HG03097 (cell line): ENCODE results near the gene MYRIP.

Experiments
- ATAC-seq: cut with Tn5 transposase; IDR thresholded peaks from one replicate; pipeline ENCODE4 v1.9.1; 2021; ENCODE audit not compliant: unreplicated experiment, low FRiP score

The MYRIP gene

DNA sequence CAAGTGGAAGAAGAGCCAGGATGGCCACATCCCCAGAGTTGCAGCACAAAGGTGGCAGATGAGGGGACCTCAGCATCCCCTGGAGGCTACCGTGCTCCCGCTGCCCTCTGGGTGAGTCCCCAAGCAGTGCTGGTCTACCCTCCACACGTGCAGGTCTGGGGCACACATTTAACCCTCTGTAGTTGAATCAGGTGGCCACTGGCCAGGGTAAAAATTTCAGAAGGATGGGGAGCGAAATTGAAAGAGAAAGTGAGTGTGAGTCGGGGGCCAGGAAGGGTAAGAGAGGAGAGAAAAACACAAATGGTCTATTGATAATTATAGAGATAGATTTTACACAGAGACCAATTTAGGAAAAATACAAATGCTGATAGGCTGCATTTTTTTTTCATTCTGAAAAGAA is 360.6 kb downstream of the MYRIP start:
- ATAC-seq = peak; percentile 61

DNA sequence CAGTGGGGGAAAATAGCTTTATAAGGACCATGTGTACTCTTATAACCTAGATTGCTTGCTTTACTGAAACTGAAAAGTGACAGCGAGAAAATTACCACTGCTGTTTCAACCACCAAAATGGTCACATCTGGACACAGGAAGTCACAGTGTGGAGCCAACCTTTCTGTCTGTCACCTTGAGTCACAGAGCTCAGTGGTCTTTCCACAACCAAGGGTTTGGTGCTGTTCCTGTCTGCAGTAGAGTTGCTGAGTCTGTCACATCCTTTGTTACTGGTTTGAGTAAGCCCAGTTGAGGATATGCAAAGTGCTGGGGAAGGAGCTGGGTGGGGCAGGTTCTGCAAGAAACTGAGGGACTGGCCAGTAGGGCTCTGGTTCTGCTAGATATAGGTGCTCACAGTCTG is 361.0 kb downstream of the MYRIP start:
- ATAC-seq = peak; percentile 95

DNA sequence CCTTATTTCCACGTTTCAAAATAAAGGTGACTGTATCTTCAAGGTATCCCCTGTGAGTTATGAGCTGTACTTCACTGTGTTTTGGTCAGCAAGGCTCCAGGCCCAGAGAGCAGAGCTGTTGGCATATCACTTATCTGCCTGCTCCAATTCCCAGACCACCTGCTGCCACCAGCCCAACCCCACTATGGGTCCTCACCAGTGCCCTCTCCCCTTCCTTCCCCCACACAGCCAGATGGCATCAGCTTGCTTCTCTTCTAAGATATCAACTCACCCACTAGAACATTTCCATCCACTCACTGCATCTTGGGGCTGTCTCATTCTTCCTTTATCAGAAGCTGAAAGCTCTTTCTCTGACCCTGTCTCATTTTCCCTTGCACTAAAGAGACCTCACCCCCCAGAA is 363.2 kb downstream of the MYRIP start:
- no peak for ATAC-seq

DNA sequence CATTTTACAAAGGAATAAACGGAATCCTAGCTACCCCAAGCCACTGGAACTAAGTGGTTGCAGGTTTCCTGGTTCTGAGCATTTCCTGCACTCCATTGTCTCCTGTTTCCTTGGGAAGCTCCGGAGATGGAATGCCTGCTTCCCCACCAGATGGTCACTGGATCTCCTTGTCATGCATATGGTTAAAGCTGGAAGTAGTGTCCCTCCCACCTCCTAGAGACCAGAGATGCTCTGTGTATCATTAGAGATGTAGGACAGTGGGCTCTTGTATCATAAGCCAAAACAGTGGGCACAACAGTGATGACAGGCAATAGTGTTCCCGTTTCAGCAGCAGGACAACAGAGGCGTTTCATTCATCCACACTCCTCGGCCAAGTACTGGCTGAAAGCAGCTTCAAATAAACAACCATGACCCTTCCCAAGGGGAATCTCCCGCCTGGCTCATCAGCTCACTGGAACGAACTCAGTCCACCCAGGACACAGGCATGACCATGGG is 363.9 kb downstream of the MYRIP start:
- ATAC-seq = no peak

DNA sequence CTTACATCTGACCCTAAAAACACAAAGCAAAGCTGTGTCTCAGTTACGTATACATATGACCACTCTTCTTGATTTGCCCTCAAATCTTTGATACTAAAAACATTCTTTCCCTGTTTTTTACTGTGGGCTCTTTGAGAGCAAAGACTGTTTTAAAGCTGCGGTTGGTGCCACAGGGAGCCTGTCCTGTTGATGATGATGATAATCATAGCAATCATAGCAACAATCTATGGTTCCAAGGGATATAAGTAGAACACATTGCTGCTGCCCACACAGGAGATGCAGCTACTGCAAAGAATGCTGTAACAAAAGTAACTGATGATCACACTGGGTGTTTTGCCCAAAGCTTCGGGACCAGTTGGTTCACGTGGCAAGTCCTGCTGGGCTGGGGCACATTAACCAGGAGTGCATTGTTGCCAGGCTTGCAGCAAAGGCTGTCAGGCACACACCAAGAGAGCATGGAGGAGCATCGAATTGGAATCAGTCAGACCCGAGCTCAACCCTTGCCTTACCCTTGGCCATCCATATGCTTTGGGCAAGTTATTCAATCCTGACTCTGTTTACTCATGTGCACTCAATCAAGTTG is 368.7 kb downstream of the MYRIP start:
- no peak for ATAC-seq

DNA sequence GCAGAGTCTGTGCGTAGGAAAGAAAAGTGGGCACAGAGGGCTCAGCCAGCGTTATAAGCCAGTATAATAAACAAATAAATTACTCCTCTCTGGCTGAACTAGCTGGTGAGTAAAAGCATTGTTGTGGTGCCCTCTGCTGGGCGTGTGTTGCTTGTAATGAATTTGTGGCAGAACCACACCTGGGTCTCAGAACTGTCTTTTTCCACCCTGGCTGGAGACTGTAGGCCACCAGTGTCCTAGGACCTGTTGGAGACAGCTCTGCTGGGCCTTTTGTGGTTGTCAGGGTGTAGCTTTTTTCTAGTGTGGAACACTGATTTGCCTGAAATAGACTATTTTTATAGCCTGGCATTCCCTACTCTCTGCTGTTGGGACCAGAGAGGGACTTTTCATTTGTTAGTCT is 369.6 kb downstream of the MYRIP start:
- ATAC-seq = no peak

DNA sequence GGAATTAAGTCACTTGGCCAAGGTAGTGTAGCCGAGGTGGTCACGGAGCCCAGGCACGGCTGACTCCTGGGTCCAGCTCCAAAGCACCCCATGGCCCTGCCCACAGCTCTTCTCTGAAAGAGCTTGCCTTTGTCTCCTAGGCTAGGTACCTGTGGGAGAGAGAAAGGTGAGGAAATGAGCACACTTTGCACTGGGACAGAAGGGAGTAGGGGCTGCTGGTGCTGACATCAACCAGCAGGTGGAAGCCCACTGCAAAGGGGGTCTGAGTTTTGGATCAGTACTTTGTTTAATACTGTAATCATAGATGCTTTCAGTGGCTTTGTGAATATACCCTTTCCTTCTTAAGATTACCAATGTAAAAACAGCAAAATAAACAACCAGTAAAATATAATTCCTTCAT is 371.8 kb downstream of the MYRIP start:
- no peak for ATAC-seq

DNA sequence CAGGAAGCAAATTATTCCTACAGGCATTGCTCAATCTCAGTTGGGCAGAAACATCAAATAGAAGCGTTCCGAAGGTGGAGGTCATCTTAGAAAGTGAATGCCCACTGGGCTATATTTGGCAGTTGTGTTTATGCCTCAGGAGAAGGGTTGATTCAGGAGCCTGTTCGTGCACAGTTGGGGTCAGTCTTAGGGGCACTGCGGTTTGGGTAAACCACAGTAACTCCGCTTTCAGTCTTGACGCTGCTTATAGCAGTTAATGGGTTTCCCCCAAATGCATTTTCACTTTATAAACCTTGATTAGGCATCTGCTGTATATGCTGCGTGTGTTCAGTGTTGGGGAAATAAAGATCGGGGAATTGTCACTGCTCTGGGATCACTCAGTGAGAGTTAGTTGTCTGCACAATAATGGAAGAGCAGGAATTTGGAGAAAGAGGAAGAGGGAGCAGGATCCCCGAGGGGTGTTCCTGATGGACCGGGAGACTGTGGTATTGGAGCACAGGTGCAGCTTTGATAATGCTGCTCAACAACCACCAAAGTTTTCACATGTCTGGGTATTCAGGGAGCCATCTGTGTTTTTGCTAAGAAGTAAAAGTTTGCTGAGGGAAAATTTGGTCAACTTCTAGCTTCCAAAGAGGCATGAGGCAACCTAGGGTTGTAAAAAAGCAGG is 375.8 kb downstream of the MYRIP start:
- ATAC-seq = no peak

DNA sequence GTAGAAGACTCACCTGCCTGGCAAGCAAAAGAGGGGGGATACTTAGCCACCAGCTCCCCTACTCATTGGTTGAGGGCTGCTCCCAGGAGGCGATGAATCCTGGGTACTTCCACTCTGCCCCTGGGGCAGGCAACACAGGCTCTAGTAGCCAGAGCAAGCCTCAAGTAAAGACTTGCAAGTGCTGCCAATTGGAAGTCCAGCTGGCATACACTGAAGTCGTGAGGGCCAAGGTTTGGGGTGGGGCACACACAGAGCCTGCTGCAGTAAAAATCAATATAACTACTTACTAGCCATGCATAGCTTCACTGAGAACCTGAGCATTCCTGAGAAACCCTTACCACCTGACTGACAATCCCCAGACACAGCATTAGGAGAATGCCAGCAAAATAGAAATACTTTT is 377.1 kb downstream of the MYRIP start:
- ATAC-seq = no peak

DNA sequence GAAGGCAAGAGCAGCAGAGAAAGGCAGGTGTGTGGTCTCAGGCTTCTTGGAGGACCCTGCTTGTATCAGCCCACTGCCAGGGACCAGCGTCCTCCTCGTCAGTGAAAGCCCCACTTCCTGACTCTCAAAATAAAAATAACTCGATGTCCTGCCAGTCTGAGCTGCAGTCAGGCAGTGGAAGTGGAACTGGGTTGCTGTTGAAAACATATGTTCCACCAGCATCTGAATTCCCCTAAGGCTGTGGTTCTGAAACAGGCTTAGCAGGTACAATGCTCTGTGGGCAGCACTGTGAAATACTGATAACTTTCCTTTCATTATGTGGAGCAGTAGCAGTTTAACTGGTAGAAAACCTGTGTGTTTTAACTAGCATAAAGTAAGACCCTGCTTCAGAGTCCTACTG is 378.5 kb downstream of the MYRIP start:
- peak; percentile 53 for ATAC-seq

DNA sequence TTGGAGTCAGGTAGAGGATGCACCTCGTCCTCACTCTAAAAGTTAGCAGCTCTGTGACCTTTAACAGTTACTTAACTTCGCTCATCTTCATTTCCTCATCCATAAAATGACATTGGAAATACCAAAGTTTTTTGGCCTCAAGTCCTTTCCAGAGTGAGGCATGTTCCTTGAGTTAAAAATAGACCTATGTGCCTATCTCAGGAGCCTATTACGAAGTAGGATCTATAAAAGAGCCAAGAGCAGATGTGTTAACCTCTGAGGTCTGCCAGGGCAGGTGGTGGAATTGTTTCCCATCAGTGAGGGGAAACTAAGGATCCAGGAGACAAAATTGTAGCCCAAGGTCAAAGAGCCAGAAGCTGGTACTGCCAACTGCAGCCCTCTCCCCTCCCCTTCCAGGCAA is 379.7 kb downstream of the MYRIP start:
- no peak for ATAC-seq

DNA sequence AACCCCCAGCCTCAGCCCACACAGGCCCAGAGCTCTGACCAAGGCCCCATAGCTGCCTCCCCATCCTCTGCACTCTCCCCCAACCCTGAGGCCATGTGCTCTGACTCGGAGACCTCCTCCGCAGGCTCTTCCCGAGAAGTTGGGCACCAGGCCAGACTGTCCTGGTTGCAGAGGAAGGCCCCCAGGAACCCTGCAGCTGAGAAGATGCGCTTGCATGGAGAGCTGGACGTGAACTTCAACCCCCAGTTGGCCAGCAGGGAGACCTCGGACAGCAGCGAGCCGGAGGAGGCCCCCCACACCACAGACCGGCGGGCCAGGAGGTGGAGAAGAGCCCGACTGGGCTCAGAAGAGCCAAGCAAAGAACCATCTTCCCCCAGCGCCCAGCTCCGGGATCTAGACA is 380.6 kb downstream of the MYRIP start:
- ATAC-seq = no peak

DNA sequence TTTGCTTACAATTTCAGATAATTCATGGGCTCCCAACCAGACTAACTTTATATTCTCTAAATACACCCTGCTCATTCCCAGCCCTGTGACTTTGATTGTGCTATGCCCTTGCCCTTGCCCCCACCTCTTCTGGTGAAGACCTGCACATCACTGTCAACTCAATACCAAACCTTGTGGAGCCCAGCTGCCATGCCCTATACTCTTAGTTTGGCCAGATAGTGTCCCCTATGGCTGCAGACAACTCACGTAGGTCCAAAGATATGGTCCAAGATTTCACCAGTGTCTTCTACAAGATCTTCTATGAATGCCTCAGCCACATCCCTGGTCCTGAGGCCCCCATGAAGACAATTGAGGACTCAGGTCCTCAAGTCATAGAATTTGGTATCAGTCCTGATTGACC is 381.8 kb downstream of the MYRIP start:
- ATAC-seq = no peak

DNA sequence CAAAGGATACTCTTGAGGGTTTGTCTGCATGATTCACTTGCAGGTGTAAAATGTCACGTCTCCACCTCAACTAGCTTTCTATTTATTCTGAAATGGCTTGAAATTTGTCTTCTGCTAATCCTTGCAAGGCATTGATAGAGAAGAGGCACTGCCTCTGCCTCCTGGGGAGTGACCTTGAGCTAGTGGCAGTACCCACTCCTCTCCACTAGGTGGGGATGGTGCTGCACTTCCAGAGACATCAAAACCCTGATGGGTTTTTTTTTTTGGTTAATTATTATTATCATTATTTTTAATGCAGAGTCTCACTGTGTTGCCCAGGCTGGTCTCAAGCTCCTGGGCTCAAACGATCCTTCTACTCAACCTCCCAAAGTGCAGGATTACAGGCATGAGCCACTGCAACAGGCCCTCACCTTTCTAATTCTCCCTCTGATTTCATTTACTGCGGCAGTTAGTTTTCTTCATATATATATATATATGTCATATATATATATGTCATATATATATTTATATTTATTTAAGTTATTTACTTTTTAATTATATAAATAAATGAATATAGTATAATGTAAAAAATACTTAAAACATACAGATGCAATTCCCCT is 382.5 kb downstream of the MYRIP start:
- peak; percentile 49 for ATAC-seq

DNA sequence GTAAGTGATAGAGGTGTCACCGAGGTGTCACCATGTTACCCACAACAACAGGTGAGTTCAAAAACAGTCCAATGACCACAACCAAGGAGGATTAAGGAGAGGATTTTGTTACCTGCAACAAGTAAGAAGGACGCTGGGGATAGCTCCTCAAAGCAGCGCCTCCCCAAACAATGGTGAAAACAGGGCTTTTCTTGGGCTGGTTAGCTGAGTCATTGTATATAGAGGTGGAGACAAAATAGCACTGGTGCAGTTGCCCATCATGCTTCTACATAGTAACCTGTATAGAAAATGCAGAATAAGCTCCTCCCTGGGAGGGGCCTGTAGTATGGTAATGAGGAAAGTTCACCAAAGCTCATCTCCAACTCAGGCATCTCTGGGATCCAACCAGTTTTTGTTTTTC is 383.2 kb downstream of the MYRIP start:
- ATAC-seq = no peak

DNA sequence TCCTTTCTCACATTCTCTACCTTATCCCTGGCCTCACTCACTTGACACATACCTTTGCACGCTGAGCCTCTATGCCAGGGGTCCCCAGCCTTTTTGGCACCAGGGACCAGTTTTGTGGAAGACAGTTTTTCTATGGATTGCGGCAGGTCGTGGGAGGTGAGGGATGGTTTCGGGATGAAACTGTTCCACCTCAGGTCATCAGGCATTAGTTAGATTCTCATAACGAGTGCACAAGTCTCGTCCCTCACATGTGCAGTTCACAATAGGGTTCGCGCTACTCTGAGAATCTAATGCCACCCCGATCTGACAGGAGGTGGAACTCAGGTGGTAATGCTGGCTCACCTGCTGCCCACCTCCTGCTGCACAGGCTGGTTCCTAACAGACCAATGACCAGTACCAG is 387.6 kb downstream of the MYRIP start:
- no peak for ATAC-seq

DNA sequence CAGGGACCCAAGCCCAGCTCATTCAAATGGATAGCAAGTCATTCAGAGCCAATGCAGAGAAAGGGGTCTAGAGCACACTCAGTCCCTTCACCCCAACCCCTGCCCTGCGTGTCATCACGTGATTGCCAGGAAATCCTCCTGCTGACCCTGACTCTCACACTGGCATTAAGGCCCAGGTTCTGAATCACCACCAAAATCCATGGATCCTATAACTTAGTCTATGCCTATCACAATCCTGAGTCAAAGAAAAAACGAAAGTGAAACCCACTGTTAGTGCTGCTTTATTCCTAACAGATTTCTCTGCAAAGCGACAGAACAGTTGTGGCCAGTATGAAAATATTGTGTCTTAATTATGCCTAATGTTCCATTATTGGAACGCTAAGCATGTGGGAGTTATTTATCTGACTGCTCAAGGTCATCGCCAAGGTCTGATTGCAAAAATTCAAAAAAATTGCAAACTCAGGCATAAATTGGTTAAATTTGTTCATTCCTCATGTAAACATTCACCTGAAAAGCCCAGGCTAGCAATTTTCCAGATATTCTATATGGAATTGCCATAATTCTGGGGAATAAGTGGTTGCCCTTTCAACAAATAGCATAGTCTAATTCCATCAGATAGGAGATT is 391.4 kb downstream of the MYRIP start:
- ATAC-seq = no peak

DNA sequence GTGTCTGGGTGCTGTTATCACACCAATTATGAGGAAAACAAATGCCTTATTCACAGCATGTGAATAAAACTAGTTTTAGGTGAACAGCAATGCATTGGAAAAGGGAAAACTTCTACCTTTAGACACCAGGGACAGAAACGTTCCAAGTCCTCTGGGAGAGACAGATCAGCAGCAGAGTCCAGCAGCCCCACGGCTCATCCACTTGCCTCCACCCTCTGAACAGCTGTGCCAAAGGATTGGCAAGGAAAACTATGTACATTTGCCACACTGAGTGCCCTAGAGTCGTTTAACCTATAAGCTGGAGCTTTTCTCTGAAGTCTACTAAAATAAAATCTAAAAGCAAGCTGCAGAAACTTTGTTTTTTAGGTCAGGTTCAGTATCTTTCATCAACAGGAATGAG is 392.4 kb downstream of the MYRIP start:
- no peak for ATAC-seq

DNA sequence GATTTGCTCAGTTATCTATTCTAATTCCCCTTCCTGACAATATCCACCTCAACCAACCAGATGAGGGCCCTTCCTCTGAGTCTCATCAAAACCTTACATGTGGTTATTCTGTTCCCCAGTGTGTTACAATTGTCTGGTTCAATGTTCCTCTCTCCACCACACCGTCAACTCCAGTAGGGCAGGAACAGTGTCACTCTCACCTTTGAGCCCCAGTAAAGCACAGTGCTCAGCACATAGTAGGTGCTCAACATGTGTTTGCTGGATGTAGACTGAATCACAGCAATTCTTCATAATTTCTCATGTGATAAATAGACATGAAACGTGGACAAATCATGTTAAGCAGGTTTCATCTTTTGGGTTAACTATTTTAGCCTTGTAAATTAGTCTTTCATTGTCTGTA is 397.1 kb downstream of the MYRIP start:
- ATAC-seq = no peak

DNA sequence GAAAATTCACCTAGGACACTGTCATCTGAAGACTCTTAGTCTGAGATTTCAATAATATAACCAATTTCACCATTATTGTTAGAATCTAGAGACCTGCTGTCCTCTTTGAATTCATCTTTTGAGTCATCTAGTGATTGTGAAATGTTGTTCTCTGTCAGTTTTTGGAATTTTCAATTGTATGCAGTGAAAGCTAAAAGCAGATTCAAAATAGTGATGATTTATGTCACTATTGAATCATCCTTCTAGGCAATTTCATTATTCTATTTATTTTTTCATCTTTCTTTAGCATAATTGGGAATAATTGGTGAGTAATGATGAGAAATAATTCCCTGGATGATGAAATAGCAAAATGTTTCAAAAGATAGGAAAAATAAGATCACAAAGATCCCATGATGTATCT is 398.4 kb downstream of the MYRIP start:
- no peak for ATAC-seq

DNA sequence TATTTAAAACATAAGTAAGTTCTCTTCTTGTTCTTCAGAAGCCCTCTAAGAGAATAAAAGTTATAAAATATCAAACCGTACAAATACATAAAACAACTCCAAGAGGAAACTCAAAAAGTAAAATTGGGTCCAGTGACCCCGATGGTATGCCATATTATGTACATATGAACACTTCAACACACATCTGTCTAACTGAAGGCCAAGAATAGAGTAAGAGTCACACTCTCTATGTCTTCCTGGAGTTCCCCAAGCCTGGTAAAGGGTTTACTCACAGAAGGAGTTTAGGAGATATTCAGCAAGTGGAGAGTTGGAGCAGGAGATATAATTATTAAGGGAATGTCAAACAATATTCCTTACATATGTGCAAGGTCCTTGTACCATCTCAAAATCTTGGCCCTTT is 398.8 kb downstream of the MYRIP start:
- no peak for ATAC-seq

DNA sequence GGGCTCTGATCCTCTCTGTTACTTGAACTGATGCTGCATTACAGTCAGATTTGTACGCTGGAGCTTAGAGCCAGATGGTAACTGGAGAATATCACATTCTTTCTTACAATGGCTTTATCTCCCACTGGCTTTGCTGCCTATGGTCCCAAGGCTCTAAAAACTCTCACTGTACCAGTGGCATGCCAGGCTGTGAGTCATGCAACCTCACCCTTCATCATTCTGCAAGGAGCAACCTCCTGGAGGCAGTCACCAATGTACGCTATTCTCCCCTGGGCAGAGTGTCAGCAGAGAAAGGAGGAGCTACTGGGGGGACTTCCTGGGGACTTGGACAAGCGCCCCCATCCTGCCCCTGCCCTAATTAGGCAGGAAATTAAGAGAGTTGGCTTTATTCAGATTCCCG is 402.2 kb downstream of the MYRIP start:
- ATAC-seq = no peak
